Liver (tissue), 9 donors: ENCODE data around the gene TPM4. TPM values are rescaled to one million over a fixed set of nuclear protein-coding genes. Genes with fewer than 3 reads are reported as not detected.

Experiments
- DNase-seq: peaks from one replicate; pipeline ENCODE4 v3.0.0-alpha.2; 2017; ENCODE audit warnings: low spot score
- H3K27ac ChIP-seq, 2 donors: one replicate each; pipeline ENCODE4 v1.7.0; 2013; ENCODE audit warnings: inconsistent platforms in 2 of 2, low read length in 2 of 2, control low read depth in 1 of 2, low read depth in 1 of 2, mild to moderate bottlenecking in 1 of 2
- H3K27me3 ChIP-seq, 4 donors: one replicate each; pipeline versions ENCODE4 v1.6.1 to v1.7.0; 2013; ENCODE audit warnings: low read length in 3 of 4, inconsistent platforms in 1 of 4, mild to moderate bottlenecking in 1 of 4, moderate library complexity in 1 of 4; ENCODE audit not compliant: control insufficient read depth in 4 of 4, insufficient read depth in 4 of 4
- H3K36me3 ChIP-seq, 4 donors: one replicate each; pipeline versions ENCODE4 v1.6.1 to v1.7.0; 2013; ENCODE audit warnings: low read length in 3 of 4, mild to moderate bottlenecking in 3 of 4, low read depth in 1 of 4, moderate library complexity in 1 of 4; ENCODE audit not compliant: control insufficient read depth in 4 of 4, insufficient read depth in 3 of 4
- H3K4me1 ChIP-seq, 4 donors: one replicate each; pipeline versions ENCODE4 v1.6.1 to v1.7.0; 2013; ENCODE audit warnings: low read length in 3 of 4, mild to moderate bottlenecking in 3 of 4, moderate library complexity in 1 of 4; ENCODE audit not compliant: control insufficient read depth in 4 of 4, insufficient read depth in 4 of 4
- H3K4me3 ChIP-seq, 3 donors: one replicate each; pipeline versions ENCODE4 v1.6.1 to v1.7.0; 2013; ENCODE audit warnings: low read length in 3 of 3, control low read depth in 1 of 3, low read depth in 1 of 3, mild to moderate bottlenecking in 1 of 3
- H3K9ac ChIP-seq, 2 donors: one replicate each; pipeline ENCODE4 v1.7.0; 2013; ENCODE audit warnings: low read length in 2 of 2, mild to moderate bottlenecking in 2 of 2, moderate library complexity in 2 of 2, control low read depth in 1 of 2, low read depth in 1 of 2
- H3K9me3 ChIP-seq, 4 donors: one replicate each; pipeline versions ENCODE4 v1.6.1 to v1.7.0; 2013; ENCODE audit warnings: low read length in 3 of 4; ENCODE audit not compliant: control insufficient read depth in 4 of 4
- HNF4G ChIP-seq: IDR thresholded peaks from 2 replicates; pipeline ENCODE4 v1.6.1; 2016; ENCODE audit warnings: antibody characterized with exemption
- NR2F2 ChIP-seq: IDR thresholded peaks from 2 replicates; pipeline ENCODE4 v1.6.1; 2016; ENCODE audit warnings: antibody characterized with exemption
- RAD21 ChIP-seq, 2 donors: IDR thresholded peaks; 2 replicates each; pipeline ENCODE4 v1.6.1; 2016; ENCODE audit warnings: antibody characterized with exemption in 2 of 2, mild to moderate bottlenecking in 2 of 2
- RXRA ChIP-seq, 2 donors: IDR thresholded peaks; 2 replicates each; pipeline ENCODE4 v1.6.1; 2017 to 2018; ENCODE audit warnings: antibody characterized with exemption in 2 of 2, mild to moderate bottlenecking in 1 of 2
- TAF1 ChIP-seq: conservative IDR thresholded peaks from 2 replicates; pipeline ENCODE4 v1.6.1; 2016; ENCODE audit warnings: antibody characterized with exemption, mild to moderate bottlenecking
- WGBS: extraction: QIAGEN DNeasy Blood & Tissue Kit; methylation state at CpG from one replicate; pipeline ENCODE4 v1.1.7; 2013; 5-methylcytosine and 5-hydroxymethylcytosine counted together
- polyA plus RNA-seq, 2 donors: library from polyadenylated mRNA; stranded (reverse) in 1 of 2; unstranded in 1 of 2; fragments of 200-250 nt in 1 of 2; fragments of >200 nt in 1 of 2; fragmentation: Nextera tagmentation in 1 of 2; extraction: Ambion mirVana in 1 of 2; gene quantifications; one replicate each; pipeline versions ENCODE4 v1.2.1 to v1.2.3, GENCODE V29; 2013 to 2015
- total RNA-seq, 2 donors: library from RNA; depleted of rRNA; stranded (reverse); fragments of >200 nt; gene quantifications; one replicate each; pipeline ENCODE4 v1.2.3, GENCODE V29; 2014
- TF ChIP-seq, protein P1 (sequence below): fragments of 150-350 bp; IDR thresholded peaks from 2 replicates; pipeline ENCODE4 v1.5.1; 2017; ENCODE audit warnings: improper control_type of control experiment, low read depth, low read length; ENCODE audit not compliant: missing input control
- TF ChIP-seq, protein P2 (sequence below): IDR thresholded peaks from 2 replicates; pipeline ENCODE4 v1.6.1; 2016; ENCODE audit warnings: antibody characterized with exemption
- TF ChIP-seq, protein P3 (sequence below): IDR thresholded peaks from 2 replicates; pipeline ENCODE4 v1.6.1; 2016; ENCODE audit warnings: antibody characterized with exemption
- donor health status: healthy.
- donor health status: healthy.
- donor health status: healthy.
- donor health status: healthy.
- donor health status: healthy.

The TPM4 gene
- total and polyA plus RNA-seq, 4 donors = 19.8 to 59.9 (median 43.4) TPM

DNA sequence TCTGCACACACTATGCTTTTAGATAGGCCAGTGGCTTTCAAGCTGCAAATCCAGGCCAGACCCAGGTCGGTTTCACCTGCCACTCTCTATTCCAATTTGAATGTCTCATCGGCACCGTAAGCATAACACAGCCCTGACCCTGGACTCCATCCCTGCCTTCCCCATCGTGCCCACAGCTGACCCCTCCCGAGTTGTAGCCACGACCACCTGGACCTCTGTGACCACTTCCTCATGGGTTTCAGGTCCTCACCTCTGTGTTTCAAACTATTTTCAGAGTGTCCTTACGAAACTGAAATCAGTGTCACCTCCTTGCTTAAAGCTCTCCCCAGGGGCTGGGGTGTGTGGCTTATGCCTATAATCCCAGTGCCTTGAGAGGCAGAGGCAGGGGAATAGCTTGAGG, 58.2 kb downstream of the TPM4 start:
- no peak for DNase-seq
- H3K9ac ChIP-seq = no peak overlapping the region
- no peaks in the 10 kb centered on the region for H3K4me1 ChIP-seq
- peaks cover 4 to 41% (median 34%) of the 10 kb centered on the region in 4 donors for H3K36me3 ChIP-seq
- WGBS = 85% methylated on average over 7 of the region's 7 CpGs
- no peak overlapping the region for H3K27ac ChIP-seq
- no peaks in the 10 kb centered on the region for H3K9me3 ChIP-seq
- no peaks in the 10 kb centered on the region for H3K27me3 ChIP-seq
- TF ChIP-seq, protein P1, sequence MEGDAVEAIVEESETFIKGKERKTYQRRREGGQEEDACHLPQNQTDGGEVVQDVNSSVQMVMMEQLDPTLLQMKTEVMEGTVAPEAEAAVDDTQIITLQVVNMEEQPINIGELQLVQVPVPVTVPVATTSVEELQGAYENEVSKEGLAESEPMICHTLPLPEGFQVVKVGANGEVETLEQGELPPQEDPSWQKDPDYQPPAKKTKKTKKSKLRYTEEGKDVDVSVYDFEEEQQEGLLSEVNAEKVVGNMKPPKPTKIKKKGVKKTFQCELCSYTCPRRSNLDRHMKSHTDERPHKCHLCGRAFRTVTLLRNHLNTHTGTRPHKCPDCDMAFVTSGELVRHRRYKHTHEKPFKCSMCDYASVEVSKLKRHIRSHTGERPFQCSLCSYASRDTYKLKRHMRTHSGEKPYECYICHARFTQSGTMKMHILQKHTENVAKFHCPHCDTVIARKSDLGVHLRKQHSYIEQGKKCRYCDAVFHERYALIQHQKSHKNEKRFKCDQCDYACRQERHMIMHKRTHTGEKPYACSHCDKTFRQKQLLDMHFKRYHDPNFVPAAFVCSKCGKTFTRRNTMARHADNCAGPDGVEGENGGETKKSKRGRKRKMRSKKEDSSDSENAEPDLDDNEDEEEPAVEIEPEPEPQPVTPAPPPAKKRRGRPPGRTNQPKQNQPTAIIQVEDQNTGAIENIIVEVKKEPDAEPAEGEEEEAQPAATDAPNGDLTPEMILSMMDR = no peak
- no peak overlapping the region for H3K4me3 ChIP-seq

DNA sequence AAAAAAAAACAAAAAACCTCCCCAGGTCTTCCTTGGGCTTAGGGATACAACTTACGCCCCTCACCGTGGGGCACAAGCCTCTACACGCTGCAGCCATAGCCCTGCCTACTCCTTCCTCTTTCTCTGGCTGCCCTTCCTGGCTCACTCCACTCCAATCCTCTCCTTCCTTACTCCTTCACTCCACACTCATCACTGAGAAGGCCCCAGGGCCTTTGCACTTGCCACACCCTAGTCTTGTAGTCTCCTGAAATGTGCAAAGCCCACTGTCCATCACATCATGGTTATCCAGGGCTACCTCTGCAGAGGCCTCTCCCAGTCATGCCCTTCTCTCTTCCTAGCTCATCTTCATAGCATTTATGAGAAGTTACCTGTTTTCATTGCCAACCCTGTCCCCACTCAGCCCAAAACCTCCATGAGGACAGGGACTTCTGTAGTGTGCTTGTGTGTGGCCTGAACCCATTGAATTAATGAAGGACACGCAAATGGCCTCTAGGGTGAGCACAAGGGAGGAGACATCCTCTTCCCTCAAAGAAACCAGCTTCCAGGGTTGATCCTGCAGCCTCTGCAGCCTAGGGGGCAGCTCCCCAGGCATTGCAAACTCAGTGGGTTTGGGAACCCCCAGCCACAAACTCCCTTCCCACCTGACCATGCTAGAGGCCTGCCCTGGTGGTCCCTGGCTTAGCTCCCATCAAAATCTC, 59.3 kb downstream of the TPM4 start:
- 87% methylated on average over 4 of the region's 4 CpGs for WGBS
- TF ChIP-seq RXRA (IDR thresholded peaks at IDR 0.05) (no peak), HNF4G (no peak), NR2F2 (no peak), RAD21 (IDR thresholded peaks at IDR 0.05) (no peak)
- TF ChIP-seq, protein P2, sequence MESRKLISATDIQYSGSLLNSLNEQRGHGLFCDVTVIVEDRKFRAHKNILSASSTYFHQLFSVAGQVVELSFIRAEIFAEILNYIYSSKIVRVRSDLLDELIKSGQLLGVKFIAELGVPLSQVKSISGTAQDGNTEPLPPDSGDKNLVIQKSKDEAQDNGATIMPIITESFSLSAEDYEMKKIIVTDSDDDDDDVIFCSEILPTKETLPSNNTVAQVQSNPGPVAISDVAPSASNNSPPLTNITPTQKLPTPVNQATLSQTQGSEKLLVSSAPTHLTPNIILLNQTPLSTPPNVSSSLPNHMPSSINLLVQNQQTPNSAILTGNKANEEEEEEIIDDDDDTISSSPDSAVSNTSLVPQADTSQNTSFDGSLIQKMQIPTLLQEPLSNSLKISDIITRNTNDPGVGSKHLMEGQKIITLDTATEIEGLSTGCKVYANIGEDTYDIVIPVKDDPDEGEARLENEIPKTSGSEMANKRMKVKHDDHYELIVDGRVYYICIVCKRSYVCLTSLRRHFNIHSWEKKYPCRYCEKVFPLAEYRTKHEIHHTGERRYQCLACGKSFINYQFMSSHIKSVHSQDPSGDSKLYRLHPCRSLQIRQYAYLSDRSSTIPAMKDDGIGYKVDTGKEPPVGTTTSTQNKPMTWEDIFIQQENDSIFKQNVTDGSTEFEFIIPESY = no peak
- TF ChIP-seq, protein P1 = no peak
- TF ChIP-seq, protein P3, sequence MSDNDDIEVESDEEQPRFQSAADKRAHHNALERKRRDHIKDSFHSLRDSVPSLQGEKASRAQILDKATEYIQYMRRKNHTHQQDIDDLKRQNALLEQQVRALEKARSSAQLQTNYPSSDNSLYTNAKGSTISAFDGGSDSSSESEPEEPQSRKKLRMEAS = no peak
- Histone ChIP-seq H3K27ac (no peak overlapping the region), H3K9me3 (no peaks in the 10 kb centered on the region), H3K9ac (no peak overlapping the region), H3K4me3 (no peak overlapping the region), H3K27me3 (no peaks in the 10 kb centered on the region), H3K4me1 (no peaks in the 10 kb centered on the region), H3K36me3 (peaks cover 4 to 33% (median 27%) of the 10 kb centered on the region in 4 donors)
- DNase-seq = no peak

DNA sequence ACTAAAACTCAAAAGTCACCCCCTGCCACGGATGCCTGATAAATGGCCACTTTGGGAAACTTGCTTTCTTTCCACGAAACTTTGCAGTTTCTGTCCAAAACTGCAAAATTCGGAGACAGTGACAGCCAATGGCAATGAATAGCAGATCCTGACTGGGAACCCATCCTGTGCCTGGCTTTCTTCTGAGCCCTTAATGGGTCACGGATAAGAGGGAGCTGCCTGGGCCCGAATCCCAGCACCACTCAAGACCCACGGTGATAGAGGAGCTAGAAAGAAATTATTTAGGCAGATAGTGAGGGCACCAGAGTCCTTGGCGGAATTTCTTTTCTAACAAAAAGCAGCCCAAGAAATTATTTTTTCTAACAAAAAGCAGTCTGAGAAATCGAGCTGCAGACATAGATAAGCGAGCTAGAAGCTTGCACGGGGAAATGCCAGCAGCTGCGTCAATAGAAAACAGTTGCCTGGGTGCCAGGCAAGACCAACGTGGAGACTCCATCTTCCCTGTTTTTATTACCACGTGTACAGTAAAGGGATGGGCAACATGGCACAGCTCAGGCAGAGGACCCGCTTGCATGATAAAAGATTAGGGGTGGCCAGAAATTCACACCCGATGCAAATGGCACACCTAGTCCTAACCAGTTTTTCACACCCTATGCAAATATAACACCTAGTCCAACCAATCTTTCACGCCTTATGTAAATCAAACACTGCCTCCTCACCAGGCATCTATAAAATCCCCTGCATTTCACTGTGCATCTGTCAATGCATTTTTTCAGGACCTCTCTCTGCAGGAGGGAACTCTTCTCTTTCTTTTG, 60.1 kb downstream of the TPM4 start:
- H3K4me1 ChIP-seq = no peaks in the 10 kb centered on the region
- H3K36me3 ChIP-seq = peaks cover 4 to 31% (median 26%) of the 10 kb centered on the region in 4 donors
- H3K4me3 ChIP-seq = no peak overlapping the region
- 60% methylated on average over 16 of the region's 16 CpGs for WGBS
- DNase-seq = no peak
- no peak for TF ChIP-seq TAF1
- no peaks in the 10 kb centered on the region for H3K27me3 ChIP-seq
- H3K9ac ChIP-seq = no peak overlapping the region
- no peak overlapping the region for H3K27ac ChIP-seq
- H3K9me3 ChIP-seq = no peaks in the 10 kb centered on the region
